ENCODE results near the gene SPEF2.

Gene SPEF2

DNA sequence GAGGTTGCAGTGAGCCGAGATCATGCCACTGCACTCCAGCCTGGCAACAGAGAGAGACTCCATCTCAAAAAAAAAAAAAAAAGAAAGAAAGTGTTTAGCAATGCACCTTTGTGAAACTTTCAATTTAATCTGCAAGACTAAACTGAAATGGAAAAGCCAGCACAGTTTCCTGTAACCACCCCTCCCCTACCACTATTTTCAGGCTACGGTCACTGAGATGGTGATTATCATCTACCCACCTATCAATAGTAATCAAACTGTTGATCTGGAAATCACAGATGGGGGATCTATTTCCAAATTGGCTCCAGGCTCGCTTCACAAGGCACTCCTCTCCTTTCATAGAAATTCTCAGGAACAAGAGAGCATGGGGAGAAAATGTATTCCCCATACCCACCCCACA, 208.4 kb downstream of the SPEF2 start:
- ATAC-seq, result no peak
- TF ChIP-seq PPARA (CRISPR knock-in tag; IDR thresholded peaks at IDR 0.05; ENCODE audit: borderline replicate concordance) (no peak), ZNF70 (CRISPR knock-in tag; IDR thresholded peaks at IDR 0.05) (no peak)

DNA sequence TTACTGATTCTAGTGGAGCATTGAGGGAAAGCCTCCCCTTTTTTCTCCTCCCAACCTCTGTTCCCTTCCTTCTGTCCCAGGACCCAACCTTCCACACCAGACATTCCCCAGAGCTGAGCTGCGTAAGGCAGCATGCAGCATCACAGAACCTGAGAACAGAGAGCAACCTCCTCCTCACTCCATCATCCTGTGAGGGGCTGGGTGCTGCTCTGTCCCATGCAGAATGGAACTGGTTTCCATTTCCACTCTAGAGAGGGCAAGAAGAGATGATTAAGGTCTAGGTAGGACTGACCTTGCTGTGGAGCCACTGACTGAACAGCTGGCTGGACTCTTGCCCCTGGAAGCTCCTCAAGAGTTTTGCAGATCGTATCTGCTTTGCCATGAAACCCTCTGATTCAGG, 208.9 kb downstream of the SPEF2 start:
- ATAC-seq, result no peak
- TF ChIP-seq, protein P1, sequence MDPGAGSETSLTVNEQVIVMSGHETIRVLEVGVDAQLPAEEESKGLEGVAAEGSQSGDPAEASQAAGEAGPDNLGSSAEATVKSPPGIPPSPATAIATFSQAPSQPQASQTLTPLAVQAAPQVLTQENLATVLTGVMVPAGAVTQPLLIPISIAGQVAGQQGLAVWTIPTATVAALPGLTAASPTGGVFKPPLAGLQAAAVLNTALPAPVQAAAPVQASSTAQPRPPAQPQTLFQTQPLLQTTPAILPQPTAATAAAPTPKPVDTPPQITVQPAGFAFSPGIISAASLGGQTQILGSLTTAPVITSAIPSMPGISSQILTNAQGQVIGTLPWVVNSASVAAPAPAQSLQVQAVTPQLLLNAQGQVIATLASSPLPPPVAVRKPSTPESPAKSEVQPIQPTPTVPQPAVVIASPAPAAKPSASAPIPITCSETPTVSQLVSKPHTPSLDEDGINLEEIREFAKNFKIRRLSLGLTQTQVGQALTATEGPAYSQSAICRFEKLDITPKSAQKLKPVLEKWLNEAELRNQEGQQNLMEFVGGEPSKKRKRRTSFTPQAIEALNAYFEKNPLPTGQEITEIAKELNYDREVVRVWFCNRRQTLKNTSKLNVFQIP (CRISPR knock-in tag; IDR thresholded peaks at IDR 0.05; ENCODE audit: borderline replicate concordance, low read depth), result no peak
- TF ChIP-seq ZNF565 (CRISPR knock-in tag; conservative IDR thresholded peaks at IDR 0.05; ENCODE audit: low read depth), result no peak
- TF ChIP-seq, protein P2, sequence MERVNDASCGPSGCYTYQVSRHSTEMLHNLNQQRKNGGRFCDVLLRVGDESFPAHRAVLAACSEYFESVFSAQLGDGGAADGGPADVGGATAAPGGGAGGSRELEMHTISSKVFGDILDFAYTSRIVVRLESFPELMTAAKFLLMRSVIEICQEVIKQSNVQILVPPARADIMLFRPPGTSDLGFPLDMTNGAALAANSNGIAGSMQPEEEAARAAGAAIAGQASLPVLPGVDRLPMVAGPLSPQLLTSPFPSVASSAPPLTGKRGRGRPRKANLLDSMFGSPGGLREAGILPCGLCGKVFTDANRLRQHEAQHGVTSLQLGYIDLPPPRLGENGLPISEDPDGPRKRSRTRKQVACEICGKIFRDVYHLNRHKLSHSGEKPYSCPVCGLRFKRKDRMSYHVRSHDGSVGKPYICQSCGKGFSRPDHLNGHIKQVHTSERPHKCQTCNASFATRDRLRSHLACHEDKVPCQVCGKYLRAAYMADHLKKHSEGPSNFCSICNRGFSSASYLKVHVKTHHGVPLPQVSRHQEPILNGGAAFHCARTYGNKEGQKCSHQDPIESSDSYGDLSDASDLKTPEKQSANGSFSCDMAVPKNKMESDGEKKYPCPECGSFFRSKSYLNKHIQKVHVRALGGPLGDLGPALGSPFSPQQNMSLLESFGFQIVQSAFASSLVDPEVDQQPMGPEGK (CRISPR knock-in tag; IDR thresholded peaks at IDR 0.05; ENCODE audit: borderline replicate concordance), result no peak
- TF ChIP-seq GLIS3 (CRISPR knock-in tag; IDR thresholded peaks at IDR 0.05), result no peak
- TF ChIP-seq TCF4 (CRISPR knock-in tag; IDR thresholded peaks at IDR 0.05; ENCODE audit: borderline replicate concordance), result no peak
- TF ChIP-seq, protein P3, sequence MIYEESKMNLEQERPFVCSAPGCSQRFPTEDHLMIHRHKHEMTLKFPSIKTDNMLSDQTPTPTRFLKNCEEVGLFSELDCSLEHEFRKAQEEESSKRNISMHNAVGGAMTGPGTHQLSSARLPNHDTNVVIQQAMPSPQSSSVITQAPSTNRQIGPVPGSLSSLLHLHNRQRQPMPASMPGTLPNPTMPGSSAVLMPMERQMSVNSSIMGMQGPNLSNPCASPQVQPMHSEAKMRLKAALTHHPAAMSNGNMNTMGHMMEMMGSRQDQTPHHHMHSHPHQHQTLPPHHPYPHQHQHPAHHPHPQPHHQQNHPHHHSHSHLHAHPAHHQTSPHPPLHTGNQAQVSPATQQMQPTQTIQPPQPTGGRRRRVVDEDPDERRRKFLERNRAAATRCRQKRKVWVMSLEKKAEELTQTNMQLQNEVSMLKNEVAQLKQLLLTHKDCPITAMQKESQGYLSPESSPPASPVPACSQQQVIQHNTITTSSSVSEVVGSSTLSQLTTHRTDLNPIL (CRISPR knock-in tag; IDR thresholded peaks at IDR 0.05; ENCODE audit: low read depth), result no peak
- TF ChIP-seq ZNF8 (CRISPR knock-in tag; IDR thresholded peaks at IDR 0.05), result no peak

DNA sequence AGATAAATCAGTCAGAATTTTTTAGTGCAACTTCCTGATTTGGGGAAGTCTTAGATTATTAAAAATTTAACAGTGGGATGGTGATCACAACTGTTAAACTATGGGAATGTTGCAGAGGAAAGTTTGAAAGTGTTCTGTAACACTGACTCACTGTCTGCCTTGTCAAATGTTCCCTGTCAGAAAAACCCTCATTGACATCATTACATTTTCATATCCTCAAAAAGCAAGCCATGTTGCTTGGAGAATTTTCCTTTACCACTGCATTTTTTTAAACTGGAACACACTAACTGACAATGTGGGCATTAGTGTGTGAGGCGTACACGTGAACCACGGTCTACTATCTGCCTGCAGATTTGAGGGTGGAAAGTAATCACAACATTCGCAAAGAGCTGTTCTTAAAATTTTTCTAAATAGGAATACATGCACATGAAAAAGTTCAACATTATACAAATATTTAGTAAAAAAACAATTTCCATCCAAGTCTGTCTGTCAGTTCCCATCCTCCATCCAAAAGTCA, 210.5 kb downstream of the SPEF2 start:
- ATAC-seq, result no peak
- TF ChIP-seq TCF4 (CRISPR knock-in tag; IDR thresholded peaks at IDR 0.05; ENCODE audit: borderline replicate concordance) (no peak), ESRRG (CRISPR knock-in tag; IDR thresholded peaks at IDR 0.05) (no peak)

DNA sequence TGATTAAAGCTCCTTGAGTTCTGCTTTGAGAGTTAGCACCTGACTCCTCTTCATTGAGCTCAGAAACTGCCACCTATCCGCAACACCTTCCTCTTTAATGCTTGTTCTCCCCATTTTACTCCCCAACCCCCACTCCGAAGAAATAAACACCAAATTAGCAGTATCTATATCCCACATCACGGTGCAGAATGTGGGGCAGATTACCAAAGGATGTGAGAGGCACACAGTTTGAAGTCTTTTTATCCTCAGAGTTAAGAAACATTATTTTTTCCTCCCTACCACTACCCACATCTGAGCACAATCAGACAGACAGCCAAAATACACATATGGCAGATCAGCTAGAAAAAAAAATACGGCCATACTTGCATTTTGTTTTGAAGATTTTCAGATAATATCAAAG, 212.9 kb downstream of the SPEF2 start:
- TF ChIP-seq, protein P1 (CRISPR knock-in tag; IDR thresholded peaks at IDR 0.05; ENCODE audit: borderline replicate concordance, low read depth), result no peak
- TF ChIP-seq ZNF565 (CRISPR knock-in tag; conservative IDR thresholded peaks at IDR 0.05; ENCODE audit: low read depth), result no peak
- TF ChIP-seq, protein P2 (CRISPR knock-in tag; IDR thresholded peaks at IDR 0.05; ENCODE audit: borderline replicate concordance), result no peak
- no peak for TF ChIP-seq ZFP30 (CRISPR knock-in tag; IDR thresholded peaks at IDR 0.05)
- no peak for TF ChIP-seq CSDC2 (CRISPR knock-in tag; IDR thresholded peaks at IDR 0.05)
- no peak for TF ChIP-seq ARNTL (CRISPR knock-in tag; IDR thresholded peaks at IDR 0.05; ENCODE audit: borderline replicate concordance, low read depth)
- no peak for TF ChIP-seq OSR1 (CRISPR knock-in tag; IDR thresholded peaks at IDR 0.05)
- TF ChIP-seq BACH2 (CRISPR knock-in tag; IDR thresholded peaks at IDR 0.05; ENCODE audit: borderline replicate concordance), result no peak
- TF ChIP-seq ZC3H10 (CRISPR knock-in tag; IDR thresholded peaks at IDR 0.05), result no peak
- TF ChIP-seq RARB (CRISPR knock-in tag; IDR thresholded peaks at IDR 0.05), result no peak
- no peak for TF ChIP-seq ESRRG (CRISPR knock-in tag; IDR thresholded peaks at IDR 0.05)
- TF ChIP-seq PPARA (CRISPR knock-in tag; IDR thresholded peaks at IDR 0.05; ENCODE audit: borderline replicate concordance), result no peak
- TF ChIP-seq, protein P4, sequence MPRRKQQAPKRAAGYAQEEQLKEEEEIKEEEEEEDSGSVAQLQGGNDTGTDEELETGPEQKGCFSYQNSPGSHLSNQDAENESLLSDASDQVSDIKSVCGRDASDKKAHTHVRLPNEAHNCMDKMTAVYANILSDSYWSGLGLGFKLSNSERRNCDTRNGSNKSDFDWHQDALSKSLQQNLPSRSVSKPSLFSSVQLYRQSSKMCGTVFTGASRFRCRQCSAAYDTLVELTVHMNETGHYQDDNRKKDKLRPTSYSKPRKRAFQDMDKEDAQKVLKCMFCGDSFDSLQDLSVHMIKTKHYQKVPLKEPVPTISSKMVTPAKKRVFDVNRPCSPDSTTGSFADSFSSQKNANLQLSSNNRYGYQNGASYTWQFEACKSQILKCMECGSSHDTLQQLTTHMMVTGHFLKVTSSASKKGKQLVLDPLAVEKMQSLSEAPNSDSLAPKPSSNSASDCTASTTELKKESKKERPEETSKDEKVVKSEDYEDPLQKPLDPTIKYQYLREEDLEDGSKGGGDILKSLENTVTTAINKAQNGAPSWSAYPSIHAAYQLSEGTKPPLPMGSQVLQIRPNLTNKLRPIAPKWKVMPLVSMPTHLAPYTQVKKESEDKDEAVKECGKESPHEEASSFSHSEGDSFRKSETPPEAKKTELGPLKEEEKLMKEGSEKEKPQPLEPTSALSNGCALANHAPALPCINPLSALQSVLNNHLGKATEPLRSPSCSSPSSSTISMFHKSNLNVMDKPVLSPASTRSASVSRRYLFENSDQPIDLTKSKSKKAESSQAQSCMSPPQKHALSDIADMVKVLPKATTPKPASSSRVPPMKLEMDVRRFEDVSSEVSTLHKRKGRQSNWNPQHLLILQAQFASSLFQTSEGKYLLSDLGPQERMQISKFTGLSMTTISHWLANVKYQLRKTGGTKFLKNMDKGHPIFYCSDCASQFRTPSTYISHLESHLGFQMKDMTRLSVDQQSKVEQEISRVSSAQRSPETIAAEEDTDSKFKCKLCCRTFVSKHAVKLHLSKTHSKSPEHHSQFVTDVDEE (CRISPR knock-in tag; IDR thresholded peaks at IDR 0.05), result no peak
- no peak for TF ChIP-seq GLIS3 (CRISPR knock-in tag; IDR thresholded peaks at IDR 0.05)
- TF ChIP-seq, protein P3 (CRISPR knock-in tag; IDR thresholded peaks at IDR 0.05; ENCODE audit: low read depth), result no peak
- TF ChIP-seq ZNF8 (CRISPR knock-in tag; IDR thresholded peaks at IDR 0.05), result no peak
- ATAC-seq, result no peak
